Measurements from ENCODE around the gene C11orf16. TPM values are rescaled to one million over a fixed set of nuclear protein-coding genes. Genes with fewer than 3 reads are reported as not detected.
"Not testable (repeated sequence)": the region's sequence is repeated elsewhere in the genome, so short reads cannot be mapped to it uniquely, and the experiment has no call there.

The C11orf16 gene
- total and polyA plus RNA-seq, 9 of the 15 experiments (the other 6 are each of a cell fraction or from before 2014, with no cell fraction given), result not detected

DNA sequence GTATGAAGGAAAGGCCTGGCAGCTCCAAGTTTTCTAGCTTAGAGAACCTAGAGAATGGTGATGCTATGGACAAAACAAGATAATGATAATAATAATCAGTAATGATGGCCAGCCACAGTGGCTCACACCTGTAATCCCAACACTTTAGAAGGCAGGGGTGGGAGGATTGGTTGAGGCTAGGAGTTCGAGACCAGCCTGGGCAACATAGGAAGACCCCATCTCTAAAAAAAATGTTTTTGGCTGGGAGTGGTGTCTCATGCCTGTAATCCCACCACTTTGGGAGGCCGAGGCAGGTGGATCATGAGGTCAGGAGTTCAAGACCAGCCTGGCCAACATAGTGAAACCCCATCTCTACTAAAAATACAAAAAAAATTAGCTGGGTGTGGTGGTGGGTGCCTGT, 3.0 kb upstream of the C11orf16 start:
- H4K20me1 ChIP-seq (replicated peaks; ENCODE audit: control insufficient read depth, insufficient read depth, low read length); H3K4me2 ChIP-seq (ENCODE audit: insufficient read depth, low read length); H3K9me3 ChIP-seq (replicated peaks; ENCODE audit: control insufficient read depth, insufficient read depth, low read depth, low read length); in situ Hi-C loops (cut with MboI); H3K79me2 ChIP-seq (ENCODE audit: control insufficient read depth, insufficient read depth, low read length); H3K27ac ChIP-seq (ENCODE audit: extremely low read depth, low read depth, low read length); H3K27me3 ChIP-seq (ENCODE audit: control insufficient read depth in 2 of 2, insufficient read depth in 2 of 2, low read length in 2 of 2); DNase-seq (ENCODE audit: extremely low read depth in 1 of 4, low spot score in 3 of 4); H3K9ac ChIP-seq (ENCODE audit: insufficient read depth in 1 of 2, low read depth in 2 of 2, low read length in 2 of 2); H2AFZ ChIP-seq (ENCODE audit: low read depth, low read length); FAIRE-seq; CTCF ChIA-PET (ENCODE audit: low intra/inter-chr PET ratio); H3K9me1 ChIP-seq (ENCODE audit: control insufficient read depth, insufficient read depth, low read length); H3K4me3 ChIP-seq; ATAC-seq; BruUV-seq (replicated peaks); intact Hi-C loops (cut with micrococcal nuclease); H3K36me3 ChIP-seq (ENCODE audit: control insufficient read depth, insufficient read depth, low read length): not testable (repeated sequence)
- H3K4me1 ChIP-seq (replicated peaks in 1 of 2; ENCODE audit: control insufficient read depth in 2 of 2, insufficient read depth in 2 of 2, low read length in 2 of 2), result peaks cover 6 to 11% of the 10 kb centered on the region in 2 experiments; a peak in 4 of 5 replicates
- TF ChIP-seq ZNF121 (CRISPR knock-in tag; conservative IDR thresholded peaks at IDR 0.05), result peak; percentile 66
- WGBS (ENCODE audit: insufficient coverage, low coverage, missing lambda C conversion rate), result 31% methylated on average over 2 of the region's 2 CpGs
- POLR2A ChIA-PET, result interaction anchor here (0.6 kb wide), 2 partner anchors 241 to 1465 kb away, joined by 3 to 4 read pairs; no protein-coding TSS in a partner anchor

DNA sequence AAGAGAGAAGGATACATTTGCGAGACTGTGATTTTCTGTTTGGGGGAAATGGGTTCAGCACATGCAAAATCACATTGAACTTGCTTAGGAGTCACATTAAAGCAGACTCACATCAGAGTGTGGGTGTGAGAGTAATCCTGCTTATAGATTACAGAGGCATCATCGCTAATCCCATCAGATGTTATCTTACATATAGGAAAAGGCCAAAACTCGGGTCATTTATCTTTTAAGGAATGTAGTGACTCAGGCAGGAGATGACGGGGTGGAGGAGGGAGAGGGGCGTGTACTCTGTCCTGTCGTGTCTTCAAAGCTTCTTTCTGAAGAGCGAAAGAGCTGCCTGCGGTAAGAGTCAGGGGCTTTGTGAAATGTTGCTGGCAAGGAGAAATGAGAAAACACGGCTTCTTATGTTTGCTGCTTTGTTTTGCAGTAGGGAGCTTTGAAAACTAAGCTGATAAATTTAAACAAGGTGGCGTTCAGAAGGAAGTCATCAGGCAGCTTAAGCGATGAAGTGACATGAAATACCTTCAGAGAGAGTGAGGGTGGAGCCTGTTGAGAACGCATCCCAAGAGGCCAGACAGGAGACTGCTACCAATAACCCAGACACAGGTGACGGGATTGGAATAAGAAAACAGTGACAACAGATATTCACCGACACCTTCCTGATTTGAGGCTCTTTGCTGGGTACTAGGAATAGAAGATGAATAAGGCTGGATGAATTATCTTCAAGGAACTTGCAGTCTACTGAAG, 2.2 kb upstream of the C11orf16 start:
- ATAC-seq (peak; percentile 60), DNase-seq (ENCODE audit: extremely low read depth in 1 of 4, low spot score in 3 of 4) (peak in 1 of 4 experiments; percentile 27), FAIRE-seq (peak; percentile 79)
- peak overlapping the region; percentile 45 for H3K4me2 ChIP-seq (ENCODE audit: insufficient read depth, low read length)
- WGBS (ENCODE audit: insufficient coverage, low coverage, missing lambda C conversion rate), result 6% methylated on average over 14 of the region's 14 CpGs
- ChIA-PET CTCF (ENCODE audit: low intra/inter-chr PET ratio) (no interaction called here), POLR2A (interaction anchor here (0.6 kb wide), 1 partner anchor 1464 kb away, joined by 4 read pairs; no protein-coding TSS in a partner anchor)
- H3K9me3 ChIP-seq (replicated peaks; ENCODE audit: control insufficient read depth, insufficient read depth, low read depth, low read length), result no peaks in the 10 kb centered on the region
- no peak overlapping the region for H3K4me3 ChIP-seq
- no peaks in the 10 kb centered on the region for H3K27me3 ChIP-seq (ENCODE audit: control insufficient read depth in 2 of 2, insufficient read depth in 2 of 2, low read length in 2 of 2)
- intact Hi-C loops (cut with micrococcal nuclease) (no loop called here), in situ Hi-C loops (cut with MboI) (no loop called here)
- H4K20me1 ChIP-seq (replicated peaks; ENCODE audit: control insufficient read depth, insufficient read depth, low read length), result no peaks in the 10 kb centered on the region
- no peaks in the 10 kb centered on the region for H3K36me3 ChIP-seq (ENCODE audit: control insufficient read depth, insufficient read depth, low read length)
- H3K9ac ChIP-seq (ENCODE audit: insufficient read depth in 1 of 2, low read depth in 2 of 2, low read length in 2 of 2), result no peak overlapping the region
- no TSS peak for BruUV-seq (replicated peaks)
- no peaks in the 10 kb centered on the region for H3K79me2 ChIP-seq (ENCODE audit: control insufficient read depth, insufficient read depth, low read length)
- H3K9me1 ChIP-seq (ENCODE audit: control insufficient read depth, insufficient read depth, low read length), result peaks cover 2% of the 10 kb centered on the region
- H3K27ac ChIP-seq (ENCODE audit: extremely low read depth, low read depth, low read length), result no peak overlapping the region
- H2AFZ ChIP-seq (ENCODE audit: low read depth, low read length), result peak overlapping the region; percentile 69
- H3K4me1 ChIP-seq (replicated peaks in 1 of 2; ENCODE audit: control insufficient read depth in 2 of 2, insufficient read depth in 2 of 2, low read length in 2 of 2), result peaks cover 6 to 11% of the 10 kb centered on the region in 2 experiments; a peak in 4 of 5 replicates
- TF ChIP-seq MEIS2 (IDR thresholded peaks at IDR 0.05; ENCODE audit: partially characterized antibody), result peak; percentile 38
- TF ChIP-seq FOSL1 (tag; conservative IDR thresholded peaks at IDR 0.05), result peak; percentile 77
- 0 out of 2 replicates have a peak, but pooled peaks have one; percentile 6 for TF ChIP-seq CBFA2T3 (IDR thresholded peaks at IDR 0.05)
- peak in 1 of 2 experiments; percentile 23; a peak in 1 of 4 replicates for TF ChIP-seq HDAC1 (IDR thresholded peaks at IDR 0.05)
- TF ChIP-seq DPF2 (IDR thresholded peaks at IDR 0.05), result peak; percentile 42; the same call in 1 of the 2 replicates
- TF ChIP-seq SMARCA4 (IDR thresholded peaks at IDR 0.05), result peak; percentile 46; the same call in 1 of the 2 replicates
- TF ChIP-seq, protein P1, sequence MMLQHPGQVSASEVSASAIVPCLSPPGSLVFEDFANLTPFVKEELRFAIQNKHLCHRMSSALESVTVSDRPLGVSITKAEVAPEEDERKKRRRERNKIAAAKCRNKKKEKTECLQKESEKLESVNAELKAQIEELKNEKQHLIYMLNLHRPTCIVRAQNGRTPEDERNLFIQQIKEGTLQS (IDR thresholded peaks at IDR 0.05), result peak; percentile 57; the same call in 1 of the 2 replicates
- TF ChIP-seq, protein P1 (CRISPR knock-in tag; conservative IDR thresholded peaks at IDR 0.05), result no peak
- peak; percentile 64 to 72; a peak in 3 of 4 replicates for TF ChIP-seq KDM1A (IDR thresholded peaks at IDR 0.05)
- TF ChIP-seq ETV6 (IDR thresholded peaks at IDR 0.05; ENCODE audit: borderline replicate concordance in 1 of 2, low read depth in 2 of 2, low read length in 1 of 2), result no peak
- TF ChIP-seq ETV6 (CRISPR knock-in tag; IDR thresholded peaks at IDR 0.05; ENCODE audit: borderline replicate concordance), result no peak
- peak; percentile 57; the same call in 1 of the 2 replicates for TF ChIP-seq JUND (IDR thresholded peaks at IDR 0.05; ENCODE audit: borderline replicate concordance, low read depth, low read length)
- TF ChIP-seq JUND (tag; IDR thresholded peaks at IDR 0.05; ENCODE audit: borderline replicate concordance, low read depth, low read length), result peak; percentile 56; the same call in 2 of the 3 replicates
- TF ChIP-seq CTBP1 (IDR thresholded peaks at IDR 0.05; ENCODE audit: borderline replicate concordance), result peak; percentile 34; the same call in 1 of the 2 replicates

Data from K562 (cell line).